ENCODE measurements around the gene CPEB2.

The CPEB2 gene

DNA sequence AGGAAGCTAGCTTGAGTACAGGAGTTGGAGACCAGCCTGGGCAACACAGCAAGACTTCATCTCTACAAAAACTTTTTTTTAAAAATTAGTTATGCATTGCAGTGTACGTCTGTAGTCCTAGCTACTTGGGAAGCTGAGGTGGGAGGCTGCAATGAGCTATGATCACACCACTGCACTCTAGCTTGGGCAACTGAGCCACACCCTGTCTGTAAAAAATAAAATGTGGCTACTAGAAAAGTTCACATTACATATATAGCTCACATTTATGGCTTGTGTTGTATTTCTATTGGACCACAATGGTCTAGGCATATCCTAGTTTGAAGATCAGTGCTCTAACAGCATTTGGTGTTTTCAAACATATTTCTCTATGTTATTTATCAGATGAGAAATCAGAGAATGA, 11.8 kb upstream of the CPEB2 start:
- Histone ChIP-seq H3K27ac (ENCODE audit: insufficient read depth, low read length, poor library complexity, severe bottlenecking) (no peak overlapping the region), H3K4me1 (ENCODE audit: control insufficient read depth, insufficient read depth, low read length, poor library complexity, severe bottlenecking) (no peaks in the 10 kb centered on the region), H3K4me3 (ENCODE audit: insufficient read depth, low read depth, low read length, poor library complexity, severe bottlenecking) (no peak overlapping the region)

DNA sequence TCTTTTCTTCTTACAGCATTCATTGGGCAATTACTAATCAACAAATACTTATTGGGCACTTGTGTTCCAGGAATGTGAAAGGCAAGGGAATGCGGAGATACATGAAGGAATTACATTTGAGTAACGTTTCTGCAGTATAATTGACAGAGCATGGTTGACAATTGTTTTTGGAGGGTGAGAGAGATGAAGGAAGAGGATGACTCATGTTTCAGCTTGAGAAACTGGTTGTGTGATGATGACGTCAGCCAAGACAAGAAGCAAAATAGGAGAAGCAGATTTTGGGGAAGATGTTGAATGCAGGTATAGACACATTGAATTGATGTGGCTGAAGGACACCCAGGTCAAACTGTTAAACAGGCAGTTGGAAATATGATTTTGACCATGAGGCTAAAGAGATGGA, 8.0 kb upstream of the CPEB2 start:
- Histone ChIP-seq H3K4me1 (ENCODE audit: control insufficient read depth, insufficient read depth, low read length, poor library complexity, severe bottlenecking) (no peaks in the 10 kb centered on the region), H3K27ac (ENCODE audit: insufficient read depth, low read length, poor library complexity, severe bottlenecking) (no peak overlapping the region), H3K9me3 (ENCODE audit: control insufficient read depth, low read length) (no peaks in the 10 kb centered on the region), H3K36me3 (ENCODE audit: control insufficient read depth, insufficient read depth, low read length) (no peaks in the 10 kb centered on the region), H3K27me3 (replicated peaks; ENCODE audit: control insufficient read depth, insufficient read depth, low read length, poor library complexity, severe bottlenecking) (no peaks in the 10 kb centered on the region), H3K4me3 (ENCODE audit: insufficient read depth, low read depth, low read length, poor library complexity, severe bottlenecking) (no peak overlapping the region)
- no peak for DNase-seq

More for the DNA sequence above, 11.8 kb upstream of the CPEB2 start:
- Histone ChIP-seq H3K9me3 (ENCODE audit: control insufficient read depth, low read length) (no peaks in the 10 kb centered on the region), H3K36me3 (ENCODE audit: control insufficient read depth, insufficient read depth, low read length) (no peaks in the 10 kb centered on the region), H3K27me3 (replicated peaks; ENCODE audit: control insufficient read depth, insufficient read depth, low read length, poor library complexity, severe bottlenecking) (no peaks in the 10 kb centered on the region)
- DNase-seq, result no peak

DNA sequence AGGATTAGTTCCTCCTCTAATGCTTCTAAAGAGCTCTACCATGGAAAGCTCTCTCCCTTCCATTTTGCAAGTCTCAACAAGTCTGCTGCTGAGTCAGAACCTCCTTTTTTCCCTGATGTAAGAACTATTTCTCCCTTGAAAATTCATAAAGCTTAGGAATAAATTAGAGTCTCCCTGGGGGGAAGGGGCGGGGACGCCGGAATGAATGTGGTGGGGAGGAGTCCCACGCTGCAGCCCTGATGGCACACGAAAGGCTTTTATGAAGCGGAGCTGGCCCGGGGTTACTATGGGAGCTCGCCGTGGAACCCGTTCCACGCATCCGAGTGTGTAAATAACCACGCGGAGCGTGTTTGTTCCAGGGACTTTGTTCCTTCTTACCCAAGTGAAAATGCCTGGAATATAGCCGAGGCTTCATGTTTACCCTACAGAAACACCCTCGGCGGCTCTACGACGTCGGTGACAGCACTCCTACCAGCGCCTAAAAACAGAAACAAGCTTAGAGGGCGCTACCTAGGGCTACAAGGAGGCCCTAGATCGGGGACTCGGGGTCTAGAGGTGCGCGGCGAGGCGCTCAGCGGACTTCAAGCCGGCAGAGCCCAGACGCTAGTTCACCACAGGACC, 923 bp upstream of the CPEB2 start:
- DNase-seq, result peak; percentile 6 to 34 (median 33)
- no peaks in the 10 kb centered on the region for H3K9me3 ChIP-seq (ENCODE audit: control insufficient read depth, low read length)
- H3K4me3 ChIP-seq (ENCODE audit: insufficient read depth, low read depth, low read length, poor library complexity, severe bottlenecking), result peak overlapping the region; percentile 85

DNA sequence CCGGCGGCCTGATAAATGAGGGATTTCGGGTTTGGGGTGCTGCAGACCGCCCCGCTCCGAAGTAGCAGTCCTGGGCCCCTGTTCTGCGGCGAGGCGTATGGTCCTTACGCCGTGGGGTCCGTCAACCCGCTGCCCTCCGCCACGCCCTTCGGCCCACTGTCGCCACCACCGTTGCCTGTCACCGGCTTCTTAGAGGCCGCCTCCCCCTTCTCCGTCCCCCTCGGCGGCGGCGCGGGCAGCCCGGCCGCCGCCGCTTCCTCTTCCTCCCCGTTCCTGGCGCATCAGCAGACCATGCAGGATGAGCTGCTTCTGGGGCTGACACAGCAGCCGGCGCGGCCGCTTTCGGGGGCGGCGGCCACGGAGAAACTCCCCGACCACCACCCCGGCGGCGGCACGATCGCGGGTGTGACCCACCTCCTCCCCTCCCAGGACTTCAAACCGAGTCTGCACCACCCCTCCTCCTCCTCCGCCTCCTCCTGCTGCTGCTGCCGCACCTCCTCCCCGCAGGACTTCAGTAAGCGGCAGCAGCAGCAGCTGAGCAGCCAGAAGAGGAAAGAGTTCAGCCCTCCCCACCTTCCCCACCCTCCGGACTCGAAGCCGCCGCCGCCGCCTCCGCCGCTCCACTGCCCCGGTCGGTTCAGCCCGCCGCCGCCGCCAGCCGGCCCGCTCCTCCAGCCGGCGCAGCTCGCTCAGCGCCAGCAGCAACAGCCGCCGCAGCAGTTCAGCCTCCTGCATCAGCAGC, 549 bp downstream of the CPEB2 start:
- Histone ChIP-seq H3K27ac (ENCODE audit: insufficient read depth, low read length, poor library complexity, severe bottlenecking) (peak overlapping the region; percentile 100), H3K27me3 (replicated peaks; ENCODE audit: control insufficient read depth, insufficient read depth, low read length, poor library complexity, severe bottlenecking) (no peaks in the 10 kb centered on the region), H3K9me3 (ENCODE audit: control insufficient read depth, low read length) (no peaks in the 10 kb centered on the region), H3K4me3 (ENCODE audit: insufficient read depth, low read depth, low read length, poor library complexity, severe bottlenecking) (peak overlapping the region; percentile 85), H3K36me3 (ENCODE audit: control insufficient read depth, insufficient read depth, low read length) (no peaks in the 10 kb centered on the region), H3K4me1 (ENCODE audit: control insufficient read depth, insufficient read depth, low read length, poor library complexity, severe bottlenecking) (no peaks in the 10 kb centered on the region)
- peak; percentile 71 to 86 (median 77) for DNase-seq

More for the DNA sequence above, 923 bp upstream of the CPEB2 start:
- no peaks in the 10 kb centered on the region for H3K4me1 ChIP-seq (ENCODE audit: control insufficient read depth, insufficient read depth, low read length, poor library complexity, severe bottlenecking)
- no peaks in the 10 kb centered on the region for H3K27me3 ChIP-seq (replicated peaks; ENCODE audit: control insufficient read depth, insufficient read depth, low read length, poor library complexity, severe bottlenecking)
- no peaks in the 10 kb centered on the region for H3K36me3 ChIP-seq (ENCODE audit: control insufficient read depth, insufficient read depth, low read length)
- H3K27ac ChIP-seq (ENCODE audit: insufficient read depth, low read length, poor library complexity, severe bottlenecking), result peak overlapping the region; percentile 100

DNA sequence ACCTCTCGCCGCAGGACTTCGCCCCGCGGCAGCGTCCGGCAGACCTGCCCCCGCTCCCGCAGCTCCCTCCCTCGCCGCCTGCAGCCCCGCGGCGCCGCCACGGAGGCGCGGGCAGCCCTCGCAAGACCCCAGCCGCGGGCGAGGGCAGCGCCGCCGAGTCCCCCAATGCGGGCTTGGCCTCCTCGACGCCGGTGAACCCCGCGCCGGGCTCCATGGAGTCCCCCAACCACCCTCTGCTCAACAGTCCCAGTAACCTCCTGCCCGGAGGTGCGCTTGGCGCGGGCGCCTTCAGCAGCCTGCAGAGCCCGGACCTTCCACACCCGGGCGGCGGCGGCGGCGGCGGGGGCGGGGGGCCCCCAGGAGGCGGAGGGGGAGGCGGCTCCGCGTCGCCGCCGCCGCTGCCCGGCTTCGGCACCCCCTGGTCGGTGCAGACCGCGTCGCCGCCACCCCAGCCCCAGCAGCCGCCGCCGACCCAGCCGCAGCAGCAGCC, 1.2 kb downstream of the CPEB2 start:
- peak; percentile 35 to 50 (median 46) for DNase-seq
- Histone ChIP-seq H3K27me3 (replicated peaks; ENCODE audit: control insufficient read depth, insufficient read depth, low read length, poor library complexity, severe bottlenecking) (no peaks in the 10 kb centered on the region), H3K27ac (ENCODE audit: insufficient read depth, low read length, poor library complexity, severe bottlenecking) (peak overlapping the region; percentile 100), H3K9me3 (ENCODE audit: control insufficient read depth, low read length) (no peaks in the 10 kb centered on the region), H3K4me3 (ENCODE audit: insufficient read depth, low read depth, low read length, poor library complexity, severe bottlenecking) (peak overlapping the region; percentile 85), H3K4me1 (ENCODE audit: control insufficient read depth, insufficient read depth, low read length, poor library complexity, severe bottlenecking) (no peaks in the 10 kb centered on the region), H3K36me3 (ENCODE audit: control insufficient read depth, insufficient read depth, low read length) (no peaks in the 10 kb centered on the region)

DNA sequence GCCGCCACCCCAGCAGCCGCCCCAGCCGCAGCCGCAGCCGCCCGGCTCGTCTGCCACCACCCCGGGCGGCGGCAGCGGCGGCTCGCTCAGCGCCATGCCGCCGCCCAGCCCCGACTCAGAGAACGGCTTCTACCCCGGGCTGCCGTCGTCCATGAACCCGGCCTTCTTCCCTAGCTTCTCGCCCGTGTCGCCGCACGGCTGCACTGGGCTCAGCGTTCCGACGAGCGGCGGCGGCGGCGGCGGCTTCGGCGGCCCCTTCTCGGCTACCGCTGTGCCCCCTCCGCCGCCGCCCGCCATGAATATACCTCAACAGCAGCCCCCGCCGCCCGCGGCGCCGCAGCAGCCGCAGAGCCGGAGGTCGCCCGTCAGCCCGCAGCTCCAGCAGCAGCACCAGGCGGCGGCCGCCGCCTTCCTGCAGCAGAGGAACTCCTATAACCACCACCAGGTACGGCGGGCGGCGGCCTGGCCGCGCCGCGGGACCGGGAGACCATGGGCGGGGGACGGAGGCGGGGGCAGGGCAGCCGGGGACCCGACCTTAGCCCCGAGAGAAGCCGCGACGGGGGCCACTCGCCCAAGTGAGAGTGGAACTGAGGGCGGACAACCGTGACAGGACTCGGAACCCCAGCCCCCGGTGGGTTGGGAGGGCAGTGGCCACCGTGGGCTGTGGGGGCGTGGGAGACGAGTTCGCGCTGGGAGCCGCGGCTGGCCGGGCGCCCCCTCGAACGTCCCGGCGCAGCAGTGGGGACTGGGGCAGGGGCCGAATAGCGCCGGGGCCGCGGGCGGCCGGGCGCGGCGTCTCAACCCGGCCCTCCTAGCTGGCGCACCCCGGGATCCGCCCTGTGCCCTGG, 1.8 kb downstream of the CPEB2 start:
- peak overlapping the region; percentile 71 for H3K4me3 ChIP-seq (ENCODE audit: insufficient read depth, low read depth, low read length, poor library complexity, severe bottlenecking)

GRCh38 chr4:15004739-15005301, 2.5 kb downstream of the CPEB2 start:
- H3K27me3 ChIP-seq (replicated peaks; ENCODE audit: control insufficient read depth, insufficient read depth, low read length, poor library complexity, severe bottlenecking), result no peaks in the 10 kb centered on the region
- peak overlapping the region; percentile 74 for H3K27ac ChIP-seq (ENCODE audit: insufficient read depth, low read length, poor library complexity, severe bottlenecking)
- peak overlapping the region; percentile 71 for H3K4me3 ChIP-seq (ENCODE audit: insufficient read depth, low read depth, low read length, poor library complexity, severe bottlenecking)
- H3K4me1 ChIP-seq (ENCODE audit: control insufficient read depth, insufficient read depth, low read length, poor library complexity, severe bottlenecking), result no peaks in the 10 kb centered on the region
- peak; percentile 8 to 20 (median 12) for DNase-seq
- no peaks in the 10 kb centered on the region for H3K9me3 ChIP-seq (ENCODE audit: control insufficient read depth, low read length)
- H3K36me3 ChIP-seq (ENCODE audit: control insufficient read depth, insufficient read depth, low read length), result peaks cover 6% of the 10 kb centered on the region

More for the DNA sequence above, 1.8 kb downstream of the CPEB2 start:
- Histone ChIP-seq H3K9me3 (ENCODE audit: control insufficient read depth, low read length) (no peaks in the 10 kb centered on the region), H3K4me1 (ENCODE audit: control insufficient read depth, insufficient read depth, low read length, poor library complexity, severe bottlenecking) (no peaks in the 10 kb centered on the region), H3K27ac (ENCODE audit: insufficient read depth, low read length, poor library complexity, severe bottlenecking) (peak overlapping the region; percentile 74), H3K36me3 (ENCODE audit: control insufficient read depth, insufficient read depth, low read length) (no peaks in the 10 kb centered on the region), H3K27me3 (replicated peaks; ENCODE audit: control insufficient read depth, insufficient read depth, low read length, poor library complexity, severe bottlenecking) (no peaks in the 10 kb centered on the region)
- peak; percentile 41 to 49 (median 49) for DNase-seq

DNA sequence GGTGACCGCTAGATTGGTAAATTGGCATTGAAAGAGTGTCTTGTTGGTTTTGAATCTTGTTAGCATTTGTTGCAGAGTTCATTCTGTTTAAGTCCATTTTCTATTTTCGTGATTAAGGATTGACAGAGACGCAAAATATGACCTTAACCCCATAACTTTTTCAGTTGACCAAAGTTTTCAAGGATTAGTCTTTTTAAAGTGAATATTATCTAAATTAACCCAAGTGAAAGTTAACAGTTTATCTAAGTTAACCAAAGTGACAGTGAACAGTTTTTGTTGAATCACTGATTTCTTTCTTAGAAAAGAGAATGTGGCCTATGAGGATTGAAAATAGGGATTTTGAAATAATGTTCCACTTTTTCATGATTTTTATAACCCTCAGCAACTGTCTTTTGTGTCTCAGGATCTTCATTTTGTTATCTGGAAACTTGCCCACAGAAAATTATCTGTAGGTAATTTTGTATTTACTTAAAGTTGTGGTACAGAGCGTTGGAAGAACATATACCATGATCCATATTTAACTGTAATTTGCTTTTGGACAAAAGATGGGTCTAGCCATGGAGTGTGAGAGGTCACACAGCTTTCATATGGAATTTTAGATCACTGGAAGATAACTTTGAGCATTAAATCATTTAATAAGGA, 3.3 kb downstream of the CPEB2 start:
- DNase-seq, result no peak
- H3K9me3 ChIP-seq (ENCODE audit: control insufficient read depth, low read length), result no peaks in the 10 kb centered on the region
- no peaks in the 10 kb centered on the region for H3K4me1 ChIP-seq (ENCODE audit: control insufficient read depth, insufficient read depth, low read length, poor library complexity, severe bottlenecking)
- H3K27me3 ChIP-seq (replicated peaks; ENCODE audit: control insufficient read depth, insufficient read depth, low read length, poor library complexity, severe bottlenecking), result no peaks in the 10 kb centered on the region
- peak overlapping the region; percentile 71 for H3K4me3 ChIP-seq (ENCODE audit: insufficient read depth, low read depth, low read length, poor library complexity, severe bottlenecking)
- no peak overlapping the region for H3K27ac ChIP-seq (ENCODE audit: insufficient read depth, low read length, poor library complexity, severe bottlenecking)
- H3K36me3 ChIP-seq (ENCODE audit: control insufficient read depth, insufficient read depth, low read length), result peaks cover 6% of the 10 kb centered on the region

DNA sequence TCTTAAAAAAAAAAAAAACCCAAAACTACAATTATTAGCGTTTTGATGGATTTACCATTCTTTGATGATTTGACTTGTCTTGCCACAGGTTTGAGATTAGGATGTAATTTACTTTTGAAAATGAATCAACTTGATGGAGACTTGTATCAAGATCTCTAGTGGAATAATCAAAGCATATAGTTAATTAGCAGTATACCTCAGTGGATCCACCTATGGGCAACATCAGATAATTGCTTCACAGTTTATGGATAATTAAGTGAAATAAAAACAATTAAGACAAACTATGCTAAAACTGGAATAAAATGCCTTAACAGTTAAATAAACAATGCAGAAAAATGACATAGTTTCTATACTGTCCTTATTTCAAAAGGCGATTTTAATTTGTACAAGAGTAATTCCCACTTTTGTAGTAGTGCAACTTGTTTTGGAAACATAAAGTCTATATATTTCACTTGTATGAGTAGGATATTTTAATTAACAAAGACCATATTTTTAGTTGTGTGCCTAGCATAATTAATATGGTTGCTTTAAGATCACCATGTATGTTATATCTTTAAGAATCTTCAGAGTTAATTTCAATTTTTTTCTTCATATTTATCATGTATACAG, 4.2 kb downstream of the CPEB2 start:
- Histone ChIP-seq H3K36me3 (ENCODE audit: control insufficient read depth, insufficient read depth, low read length) (peaks cover 6% of the 10 kb centered on the region), H3K4me3 (ENCODE audit: insufficient read depth, low read depth, low read length, poor library complexity, severe bottlenecking) (no peak overlapping the region), H3K27me3 (replicated peaks; ENCODE audit: control insufficient read depth, insufficient read depth, low read length, poor library complexity, severe bottlenecking) (no peaks in the 10 kb centered on the region), H3K9me3 (ENCODE audit: control insufficient read depth, low read length) (no peaks in the 10 kb centered on the region), H3K4me1 (ENCODE audit: control insufficient read depth, insufficient read depth, low read length, poor library complexity, severe bottlenecking) (no peaks in the 10 kb centered on the region), H3K27ac (ENCODE audit: insufficient read depth, low read length, poor library complexity, severe bottlenecking) (no peak overlapping the region)
- DNase-seq, result no peak
